OCI-LY1 (cell line): ENCODE measurements around the gene CD84.
A peak's percentile ranks its signal among the peaks of the same experiment; 100 is the strongest.
"Not testable (repeated sequence)": the region's sequence is repeated elsewhere in the genome, so short reads cannot be mapped to it uniquely, and the experiment has no call there.

Experiments used
- H2AFZ ChIP-seq: fragments of 200-600 bp; sonication (generic), shearing (Covaris generic); 2 replicates; pipeline ENCODE4 v1.6.0; 2014; ENCODE audit warnings: antibody characterized with exemption, mild to moderate bottlenecking, low read length
- H3F3A ChIP-seq: fragments of 200-600 bp; sonication (generic), shearing (Covaris generic); 2 replicates; pipeline ENCODE4 v1.6.0; 2014; ENCODE audit warnings: mild to moderate bottlenecking, antibody characterized with exemption, low read length, moderate library complexity; ENCODE audit not compliant: insufficient read depth
- H3K27ac ChIP-seq: fragments of 200-600 bp; sonication (generic); 2 replicates; pipeline ENCODE4 v1.5.1; 2014; ENCODE audit warnings: low read length, mixed run types, mild to moderate bottlenecking, low read depth; ENCODE audit not compliant: poor library complexity, severe bottlenecking
- H3K27me3 ChIP-seq: fragments of 200-600 bp; sonication (generic); 2 replicates; pipeline ENCODE4 v1.6.0; 2014; ENCODE audit warnings: antibody characterized with exemption, mild to moderate bottlenecking, low read length, moderate library complexity; ENCODE audit not compliant: insufficient read depth
- H3K36me3 ChIP-seq: fragments of 200-600 bp; sonication (generic); 2 replicates; pipeline ENCODE4 v1.6.1; 2014; ENCODE audit warnings: mild to moderate bottlenecking, antibody characterized with exemption, low read length, moderate library complexity, mixed read lengths; ENCODE audit not compliant: insufficient read depth
- H3K4me1 ChIP-seq: fragments of 200-600 bp; sonication (generic); 2 replicates; pipeline ENCODE4 v1.5.1; 2014; ENCODE audit warnings: mild to moderate bottlenecking, low read length, moderate library complexity; ENCODE audit not compliant: insufficient read depth, severe bottlenecking
- H3K4me2 ChIP-seq: fragments of 200-600 bp; sonication (generic), shearing (Covaris generic); 2 replicates; pipeline ENCODE4 v1.6.1; 2014; ENCODE audit warnings: low read length
- H3K4me3 ChIP-seq: fragments of 200-600 bp; sonication (generic); 2 replicates; pipeline ENCODE4 v1.5.1; 2014; ENCODE audit warnings: low read length, low read depth, mild to moderate bottlenecking, mixed read lengths; ENCODE audit not compliant: poor library complexity, severe bottlenecking
- H3K79me2 ChIP-seq: fragments of 200-600 bp; shearing (Covaris generic); 2 replicates; pipeline ENCODE4 v1.6.1; 2016; ENCODE audit warnings: mixed run types, low read length, mixed read lengths; ENCODE audit not compliant: insufficient read depth
- H3K9ac ChIP-seq: fragments of 200-600 bp; sonication (generic), shearing (Covaris generic); 2 replicates; pipeline ENCODE4 v1.6.1; 2014; ENCODE audit warnings: mild to moderate bottlenecking, low read length, mixed read lengths
- H3K9me2 ChIP-seq: fragments of 200-600 bp; sonication (generic), shearing (Covaris generic); 2 replicates; pipeline ENCODE4 v1.6.1; 2014; ENCODE audit warnings: low read depth, mild to moderate bottlenecking, low read length, mixed read lengths
- H3K9me3 ChIP-seq: fragments of 200-600 bp; shearing (Covaris generic); 2 replicates; pipeline ENCODE4 v1.6.1; 2014; ENCODE audit warnings: low read length, mixed read lengths
- H4K20me1 ChIP-seq: fragments of 200-600 bp; sonication (generic), shearing (Covaris generic); 2 replicates; pipeline ENCODE4 v1.6.0; 2016; ENCODE audit warnings: mild to moderate bottlenecking, low read length; ENCODE audit not compliant: insufficient read depth
- CTCF ChIP-seq: fragments of 200-600 bp; sonication (generic), shearing (Covaris generic); IDR thresholded peaks from 2 replicates; pipeline ENCODE4 v1.5.1; 2017; ENCODE audit warnings: mild to moderate bottlenecking, antibody characterized with exemption, low read length, moderate library complexity, mixed read lengths
- EZH2 ChIP-seq: fragments of 200-600 bp; sonication (generic), shearing (Covaris generic); IDR thresholded peaks from 2 replicates; pipeline ENCODE4 v1.8.0; 2017; ENCODE audit warnings: borderline replicate concordance, mixed run types, mild to moderate bottlenecking, antibody characterized with exemption, low read length, moderate library complexity, mixed read lengths

The CD84 gene

GRCh38 chr1:160584784-160585183 is 5.5 kb upstream of the CD84 start:
- Histone ChIP-seq H3K9me3 (no peaks in the 10 kb centered on the region), H3F3A (no peaks in the 10 kb centered on the region), H3K9me2 (no peaks in the 10 kb centered on the region), H2AFZ (peak overlapping the region; percentile 33; the same call in 1 of the 2 replicates), H4K20me1 (no peaks in the 10 kb centered on the region), H3K4me3 (no peak overlapping the region), H3K4me2 (no peak overlapping the region), H3K36me3 (no peaks in the 10 kb centered on the region), H3K79me2 (no peaks in the 10 kb centered on the region), H3K27ac (no peak overlapping the region), H3K9ac (no peak overlapping the region), H3K27me3 (no peaks in the 10 kb centered on the region), H3K4me1 (peaks cover 20% of the 10 kb centered on the region)
- no peak for TF ChIP-seq CTCF
- no peak for TF ChIP-seq EZH2

- H3K79me2 ChIP-seq, H3F3A ChIP-seq, H4K20me1 ChIP-seq, H3K9me2 ChIP-seq, H3K4me3 ChIP-seq, H3K27ac ChIP-seq, H3K9me3 ChIP-seq, H2AFZ ChIP-seq, H3K36me3 ChIP-seq, H3K27me3 ChIP-seq, H3K9ac ChIP-seq, H3K4me2 ChIP-seq: not testable (repeated sequence)
- H3K4me1 ChIP-seq, result peaks cover 25% of the 10 kb centered on the region
These were observed 3.7 kb upstream of the CD84 start for GRCh38 chr1:160582976-160583375.

GRCh38 chr1:160581961-160582360 is 2.7 kb upstream of the CD84 start:
- H3K79me2 ChIP-seq, result peaks cover 10% of the 10 kb centered on the region; the same call in 1 of the 2 replicates
- H3K9me3 ChIP-seq, result no peaks in the 10 kb centered on the region

More at GRCh38 chr1:160581961-160582360, 2.7 kb upstream of the CD84 start:
- Histone ChIP-seq H3K9ac (no peak overlapping the region), H3K36me3 (no peaks in the 10 kb centered on the region), H4K20me1 (no peaks in the 10 kb centered on the region), H3K9me2 (no peaks in the 10 kb centered on the region), H3K27me3 (no peaks in the 10 kb centered on the region), H2AFZ (no peak overlapping the region), H3K27ac (no peak overlapping the region), H3K4me3 (no peak overlapping the region), H3K4me1 (peaks cover 36% of the 10 kb centered on the region), H3F3A (no peaks in the 10 kb centered on the region), H3K4me2 (no peak overlapping the region)
- TF ChIP-seq EZH2 (no peak), CTCF (no peak)
